Measurements from ENCODE around the gene STOM.

The STOM gene

DNA sequence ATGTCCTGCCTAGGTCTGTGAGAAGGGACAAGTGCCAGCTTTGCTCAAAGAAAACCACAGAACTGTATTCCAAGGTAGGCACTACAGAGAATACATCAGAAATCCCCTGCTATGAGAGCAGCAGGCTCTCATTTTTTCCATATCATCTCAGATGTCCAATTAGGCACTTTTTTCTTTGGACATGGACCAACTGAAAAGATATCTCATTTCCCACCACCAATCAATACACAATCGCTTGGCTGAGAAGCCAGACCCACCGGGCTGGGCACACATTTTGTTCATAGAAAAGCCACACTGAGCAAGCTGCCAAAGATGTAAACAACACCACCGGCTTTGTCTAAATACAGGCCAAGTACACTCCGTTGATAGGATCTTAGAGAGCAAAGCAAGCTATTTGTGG lies 25.9 kb downstream of the STOM start:
- DNase-seq = no peak

DNA sequence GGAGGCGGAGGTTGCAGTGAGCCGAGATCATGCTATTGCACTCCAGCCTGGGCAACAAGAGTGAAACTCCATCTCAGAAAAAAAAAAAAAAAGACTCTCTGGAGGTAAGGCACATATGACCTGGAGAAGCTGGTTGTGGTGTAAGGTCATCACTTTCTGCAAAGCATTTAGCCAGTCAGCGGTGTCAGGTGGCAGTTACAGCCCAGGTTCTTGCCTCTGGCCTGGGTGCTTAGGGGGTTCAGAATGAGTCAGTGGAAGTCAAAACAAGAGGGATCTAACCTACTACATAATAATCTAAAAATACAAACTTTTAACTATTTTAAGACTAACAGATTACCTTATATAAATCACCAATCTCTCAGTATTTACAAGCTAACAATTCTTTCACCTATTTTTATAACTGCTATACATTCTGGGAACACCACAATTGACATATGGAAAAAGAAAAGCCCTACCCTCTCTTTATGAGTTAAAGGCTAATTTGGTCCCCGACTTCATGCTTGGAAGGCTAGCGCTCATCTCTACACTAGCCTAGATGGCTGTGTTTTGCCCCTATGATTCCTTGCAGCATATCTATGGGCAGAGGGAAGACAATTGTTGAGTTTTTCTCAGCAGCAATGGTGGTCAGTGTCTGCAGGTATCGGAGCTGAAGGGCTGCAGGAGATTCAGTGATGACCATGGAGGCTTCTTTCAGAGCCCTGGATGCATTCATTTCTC lies 29.2 kb downstream of the STOM start:
- no peak for DNase-seq

DNA sequence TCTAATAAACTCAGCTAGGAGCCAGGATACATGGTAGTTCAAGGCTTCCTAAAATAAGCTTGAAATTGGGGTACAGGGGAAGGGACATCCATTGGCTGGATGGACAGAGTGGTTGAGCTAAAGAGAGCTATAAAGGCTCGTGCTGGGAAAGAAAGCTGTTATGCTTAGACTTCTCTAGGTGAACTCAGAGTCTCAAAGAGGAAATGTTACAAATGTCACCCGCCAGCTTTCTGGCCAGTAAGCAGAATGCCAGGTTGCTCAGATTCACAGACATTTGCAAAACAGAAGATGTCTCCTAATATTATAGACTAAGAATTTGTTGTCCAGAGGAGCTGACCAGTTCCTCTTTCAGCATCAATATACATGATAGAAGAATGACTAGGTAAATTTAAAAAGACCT lies 30.6 kb downstream of the STOM start:
- DNase-seq = no peak

DNA sequence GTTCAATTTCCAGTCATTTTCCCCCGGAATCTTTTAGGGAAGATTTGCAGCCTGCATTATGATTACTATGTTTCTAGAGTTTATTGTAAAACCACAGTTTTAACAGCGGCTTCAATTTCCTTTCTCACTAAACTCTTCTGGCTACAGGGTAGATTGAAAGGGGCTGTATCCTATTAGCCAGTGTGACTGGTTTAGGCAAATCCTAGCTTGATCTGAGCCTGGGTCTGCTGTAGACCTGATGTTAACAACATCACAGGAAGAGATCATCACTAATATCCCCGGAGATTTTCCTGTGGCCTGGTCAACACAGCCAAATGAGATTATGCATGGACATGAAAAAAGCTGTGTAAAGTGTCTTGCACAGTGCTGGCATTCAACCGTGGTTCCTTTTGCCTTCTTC lies 33.4 kb downstream of the STOM start:
- DNase-seq = no peak

DNA sequence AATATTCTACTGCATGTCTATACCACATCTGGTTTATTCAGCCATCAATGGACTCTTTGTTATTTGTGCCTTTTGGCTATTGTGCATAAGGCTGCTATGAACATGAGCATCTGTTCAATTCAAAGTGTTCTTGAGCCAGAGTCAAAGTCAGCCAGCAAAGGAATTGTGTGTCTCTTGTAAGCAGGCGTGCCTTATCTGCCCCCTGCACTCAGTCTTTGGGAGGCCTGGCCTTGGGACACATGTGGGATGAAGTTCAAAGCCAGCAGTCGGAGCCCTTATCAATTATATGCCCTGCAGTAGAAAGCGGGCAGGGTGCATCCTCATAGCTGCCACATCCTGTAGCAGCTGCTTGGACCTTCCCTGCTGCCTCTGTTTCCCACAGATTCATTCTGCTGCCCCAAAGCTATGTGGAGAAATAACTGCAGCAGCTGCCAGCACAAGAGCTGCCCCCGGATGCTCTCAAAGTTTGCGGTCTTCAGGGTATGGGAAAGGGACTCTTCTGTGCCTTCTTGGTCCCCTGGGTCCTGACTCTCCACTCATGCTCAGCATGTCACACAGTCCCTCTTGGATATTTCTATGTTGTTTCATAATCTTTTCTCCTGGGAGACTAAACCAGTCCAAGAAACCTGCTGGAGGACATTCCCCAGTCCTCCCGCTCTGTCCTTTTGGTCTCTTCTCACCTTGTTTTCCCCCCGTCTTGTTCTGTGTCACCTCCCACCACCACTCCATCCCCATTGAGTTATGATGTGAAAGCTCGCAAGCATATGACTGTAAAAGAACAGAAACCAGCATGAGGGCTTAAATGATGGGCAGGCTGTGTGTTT lies 35.9 kb downstream of the STOM start:
- DNase-seq = no peak

DNA sequence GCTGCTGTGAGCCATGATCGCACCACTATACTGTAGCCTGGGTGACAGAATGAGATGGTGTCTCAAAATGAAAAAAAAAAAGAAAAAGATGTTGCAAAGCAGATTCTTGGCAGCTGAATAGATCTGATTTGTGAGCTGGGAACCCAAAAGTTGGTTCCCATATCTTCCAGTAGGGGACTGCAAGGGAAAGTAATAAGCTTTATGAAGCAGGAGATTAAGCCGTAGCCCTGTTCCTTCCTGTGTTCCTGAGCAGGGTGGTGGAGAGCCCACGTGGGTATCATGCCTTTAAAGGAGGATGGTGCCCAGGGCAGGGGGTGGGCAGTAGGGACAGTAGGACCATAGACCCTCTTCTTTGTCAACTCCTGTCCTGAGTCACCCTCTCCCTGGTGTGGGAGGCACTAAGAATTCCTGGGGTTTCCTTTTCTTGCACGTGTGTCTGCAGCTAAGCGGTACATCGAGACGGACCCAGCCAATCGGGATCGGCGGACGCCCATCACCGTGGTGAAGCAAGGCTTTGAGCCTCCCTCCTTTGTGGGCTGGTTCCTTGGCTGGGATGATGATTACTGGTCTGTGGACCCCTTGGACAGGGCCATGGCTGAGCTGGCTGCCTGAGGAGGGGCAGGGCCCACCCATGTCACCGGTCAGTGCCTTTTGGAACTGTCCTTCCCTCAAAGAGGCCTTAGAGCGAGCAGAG lies 37.9 kb downstream of the STOM start:
- DNase-seq = no peak

DNA sequence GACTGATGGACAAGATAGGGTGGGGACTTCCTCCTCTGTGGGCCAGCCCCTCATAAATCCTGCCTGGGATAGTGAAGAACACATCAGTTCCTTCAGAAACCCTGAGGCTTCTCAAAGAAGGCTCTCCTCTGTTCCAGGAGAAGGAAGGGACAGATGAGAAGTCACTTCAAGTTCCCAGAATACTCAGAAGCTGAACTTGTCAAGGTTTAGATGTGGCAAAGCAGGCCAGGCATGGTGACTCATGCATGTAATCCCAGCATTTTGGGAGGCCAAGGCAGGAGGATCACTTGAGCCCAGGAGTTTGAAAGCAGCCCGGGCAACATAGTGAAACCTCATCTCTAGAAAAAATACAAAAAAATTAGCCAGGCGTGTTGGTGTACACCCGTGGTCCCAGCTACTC lies 38.5 kb downstream of the STOM start:
- DNase-seq = no peak

DNA sequence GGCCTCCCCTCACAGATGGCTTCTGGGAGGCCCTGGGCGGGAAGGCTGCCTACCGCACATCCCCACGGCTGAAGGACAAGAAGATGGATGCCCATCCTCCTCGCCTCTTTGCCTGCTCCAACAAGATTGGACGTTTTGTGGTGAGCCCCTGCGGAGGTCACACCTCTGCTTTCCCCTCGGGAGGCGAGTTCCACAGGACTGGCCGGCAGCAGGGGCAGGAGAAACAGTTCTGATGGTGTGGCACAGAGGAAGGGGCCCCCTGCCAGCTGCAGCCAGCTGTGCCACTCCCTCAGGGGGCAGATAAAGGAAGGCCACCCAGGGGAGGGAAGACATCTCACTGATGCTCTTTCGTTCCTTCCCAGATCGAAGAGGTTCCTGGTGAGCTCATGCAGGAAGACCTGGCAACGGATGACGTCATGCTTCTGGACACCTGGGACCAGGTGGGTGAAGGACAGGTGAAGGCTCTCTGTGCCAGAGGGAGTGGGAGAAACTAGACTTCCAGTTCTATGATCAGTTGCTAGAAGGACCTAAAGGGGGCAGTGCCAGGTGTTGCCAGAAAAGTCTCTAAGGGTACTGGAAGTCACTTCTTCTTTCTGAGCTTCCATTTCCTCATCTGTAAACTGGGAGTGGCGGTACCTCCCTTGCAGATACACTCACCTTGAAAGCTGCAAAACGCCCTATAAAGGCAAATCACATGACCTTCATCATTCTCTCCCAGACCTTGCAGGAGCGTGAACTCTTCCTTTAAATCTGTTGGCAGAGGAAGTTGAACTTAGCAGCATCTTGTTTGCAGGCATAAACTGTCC lies 41.0 kb downstream of the STOM start:
- DNase-seq = no peak

DNA sequence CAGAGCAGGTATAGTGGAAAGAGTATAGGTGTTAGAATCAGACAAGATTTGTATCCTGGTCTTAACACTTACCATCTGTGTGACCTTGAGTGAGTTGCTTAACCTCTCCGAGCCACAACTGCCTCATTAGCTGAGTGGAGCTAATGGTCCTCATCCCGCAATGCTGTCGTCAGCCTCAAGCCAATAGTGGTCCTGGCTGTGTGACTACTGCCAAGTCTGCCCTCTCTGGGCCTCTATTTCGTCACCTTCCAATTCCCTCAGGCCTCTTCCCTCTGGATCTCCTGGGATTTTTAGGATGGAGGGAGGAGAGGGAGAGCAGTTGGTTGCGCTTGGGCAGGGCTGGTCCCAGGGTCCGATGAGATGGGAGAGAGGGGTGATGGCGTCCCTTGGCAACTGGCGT lies 41.6 kb downstream of the STOM start:
- no peak for DNase-seq

DNA sequence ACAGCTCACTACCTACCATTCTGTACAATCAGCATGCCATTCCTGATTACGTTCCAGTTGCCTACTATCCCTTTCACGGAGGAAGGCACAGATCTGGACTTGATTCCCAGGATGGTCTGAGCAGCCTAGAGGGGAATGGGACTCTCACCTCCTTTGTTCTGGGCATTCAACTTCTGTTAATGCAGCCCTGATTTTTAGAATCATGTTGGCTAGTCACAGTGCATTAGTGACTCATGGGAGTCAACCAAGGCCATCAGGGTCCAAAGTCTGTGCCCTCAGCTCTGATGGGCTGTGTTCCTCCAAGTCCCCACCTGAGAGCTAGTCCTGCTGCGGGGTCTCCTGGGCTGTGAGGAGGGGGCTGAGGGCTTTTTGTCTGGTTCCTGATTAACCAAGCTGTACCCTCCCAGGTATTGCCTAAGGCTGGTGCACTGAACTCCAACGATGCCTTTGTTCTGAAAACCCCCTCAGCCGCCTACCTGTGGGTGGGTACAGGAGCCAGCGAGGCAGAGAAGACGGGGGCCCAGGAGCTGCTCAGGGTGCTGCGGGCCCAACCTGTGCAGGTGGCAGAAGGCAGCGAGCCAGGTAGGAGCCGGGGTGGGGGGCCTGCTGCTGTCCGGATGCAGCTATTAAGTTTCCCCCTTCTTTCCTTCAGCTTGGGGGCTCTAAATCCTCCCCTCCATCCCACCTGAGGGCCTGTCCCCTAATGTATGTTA lies 43.0 kb downstream of the STOM start:
- DNase-seq = no peak

DNA sequence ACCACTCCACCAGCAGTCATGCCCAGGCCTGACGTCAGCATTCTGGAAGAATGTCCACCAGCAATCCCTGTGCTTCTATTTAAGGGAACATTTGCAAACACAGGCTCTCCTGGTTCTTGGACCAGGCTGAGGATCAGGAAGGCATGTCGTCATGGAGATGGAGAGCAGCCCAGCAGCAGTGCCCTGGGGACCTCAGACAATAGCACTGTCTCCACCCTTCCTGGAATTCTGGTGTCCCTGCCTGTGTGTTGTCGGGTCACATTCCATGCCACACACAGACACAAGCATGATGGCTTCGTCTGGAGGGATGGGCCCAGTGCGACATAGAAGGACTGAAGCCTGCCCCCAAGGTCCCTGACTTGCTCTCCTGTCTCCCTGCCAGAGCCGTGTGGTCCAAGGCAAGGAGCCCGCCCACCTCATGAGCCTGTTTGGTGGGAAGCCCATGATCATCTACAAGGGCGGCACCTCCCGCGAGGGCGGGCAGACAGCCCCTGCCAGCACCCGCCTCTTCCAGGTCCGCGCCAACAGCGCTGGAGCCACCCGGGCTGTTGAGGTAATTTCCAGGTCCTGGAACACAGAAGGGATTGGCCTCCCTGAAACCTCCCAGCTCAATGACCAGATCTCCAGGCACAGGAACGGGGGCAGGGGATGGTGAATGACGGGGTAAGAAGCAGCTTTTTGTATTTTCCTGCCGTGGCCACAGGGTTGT lies 43.8 kb downstream of the STOM start:
- DNase-seq = no peak

DNA sequence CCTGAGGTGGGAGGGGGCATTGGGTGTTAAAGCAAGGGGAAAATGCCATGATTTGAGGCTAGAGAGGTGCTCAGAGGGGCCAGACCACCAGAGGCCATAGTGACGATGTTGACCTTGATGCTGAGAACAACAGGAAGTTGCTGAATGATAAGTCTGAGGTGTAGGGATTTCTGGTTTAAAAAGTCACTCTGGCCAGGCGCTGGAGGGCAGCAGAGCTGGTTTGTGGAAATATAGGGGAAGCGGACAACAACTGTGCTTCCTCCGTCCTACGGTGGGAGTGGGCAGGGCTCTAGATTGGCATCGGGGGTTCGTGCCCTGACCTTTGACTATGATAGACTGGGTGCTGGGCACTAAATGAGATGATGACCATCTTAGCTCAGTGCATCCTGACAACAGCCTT lies 44.7 kb downstream of the STOM start:
- DNase-seq = no peak

DNA sequence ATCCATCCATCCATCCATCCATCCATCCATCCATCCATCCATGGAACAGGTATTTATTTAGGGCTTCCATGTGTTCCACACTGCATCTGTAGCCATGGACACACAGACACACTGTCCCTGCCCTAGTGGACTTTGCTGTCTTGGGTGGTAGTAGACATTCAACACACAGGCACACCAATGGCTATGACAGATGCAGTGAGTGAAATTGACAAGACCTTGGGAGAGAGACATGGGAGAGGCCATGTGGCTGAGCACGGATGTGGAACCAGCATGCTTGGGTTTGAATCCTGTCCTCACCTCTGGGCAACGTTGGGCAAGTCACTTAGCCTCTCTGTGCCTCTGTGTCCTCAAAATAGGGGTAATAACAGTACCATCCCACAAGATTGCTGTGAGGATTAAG lies 45.3 kb downstream of the STOM start:
- no peak for DNase-seq

DNA sequence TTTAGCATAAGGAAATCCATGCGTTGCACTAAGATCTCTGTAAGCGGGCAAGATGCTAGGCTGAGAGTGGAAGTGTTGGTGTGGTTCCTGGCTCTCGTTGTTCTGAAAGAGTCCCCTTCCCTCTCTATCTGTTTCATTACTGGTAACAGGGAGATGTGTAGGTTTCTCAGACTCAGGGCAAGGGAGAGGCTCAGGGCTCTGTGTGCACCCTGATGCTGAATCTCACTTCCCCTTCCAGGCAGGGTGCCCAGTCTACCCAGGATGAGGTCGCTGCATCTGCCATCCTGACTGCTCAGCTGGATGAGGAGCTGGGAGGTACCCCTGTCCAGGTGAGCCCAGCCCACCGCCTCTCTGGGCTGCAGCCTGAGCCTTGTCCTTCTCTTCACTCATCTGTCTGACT lies 45.7 kb downstream of the STOM start:
- no peak for DNase-seq

DNA sequence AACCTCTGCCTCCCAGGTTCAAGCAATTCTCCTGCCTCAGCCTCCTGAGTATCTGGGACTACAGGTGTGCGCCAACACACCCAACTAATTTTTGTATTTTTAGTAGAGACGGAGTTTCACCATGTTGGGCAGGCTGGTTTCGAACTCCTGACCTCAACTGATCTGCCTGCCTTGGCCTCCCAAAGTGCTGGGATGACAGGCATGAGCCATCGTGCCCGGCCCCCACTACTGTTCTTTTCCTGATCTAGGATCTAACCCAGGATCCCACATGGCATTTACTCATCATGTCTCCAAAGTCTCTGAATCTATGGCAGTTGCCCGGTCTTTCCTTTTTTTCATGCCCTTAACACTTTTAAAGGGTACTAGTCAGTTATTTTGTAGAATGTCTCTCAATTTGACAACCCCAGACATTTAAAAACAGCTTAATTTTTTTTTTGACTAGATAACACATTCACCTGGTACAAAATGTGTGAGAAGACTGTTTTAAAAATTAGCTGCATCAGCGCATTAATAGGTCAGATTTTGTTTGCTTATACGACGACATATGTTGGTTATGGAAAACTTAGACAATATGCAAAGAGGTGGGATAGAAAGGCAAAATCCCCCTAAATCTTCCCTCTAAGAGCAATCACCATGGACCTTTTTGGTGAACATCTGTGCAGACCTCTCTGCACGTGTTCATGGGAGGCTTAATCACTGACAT lies 46.5 kb downstream of the STOM start:
- no peak for DNase-seq

DNA sequence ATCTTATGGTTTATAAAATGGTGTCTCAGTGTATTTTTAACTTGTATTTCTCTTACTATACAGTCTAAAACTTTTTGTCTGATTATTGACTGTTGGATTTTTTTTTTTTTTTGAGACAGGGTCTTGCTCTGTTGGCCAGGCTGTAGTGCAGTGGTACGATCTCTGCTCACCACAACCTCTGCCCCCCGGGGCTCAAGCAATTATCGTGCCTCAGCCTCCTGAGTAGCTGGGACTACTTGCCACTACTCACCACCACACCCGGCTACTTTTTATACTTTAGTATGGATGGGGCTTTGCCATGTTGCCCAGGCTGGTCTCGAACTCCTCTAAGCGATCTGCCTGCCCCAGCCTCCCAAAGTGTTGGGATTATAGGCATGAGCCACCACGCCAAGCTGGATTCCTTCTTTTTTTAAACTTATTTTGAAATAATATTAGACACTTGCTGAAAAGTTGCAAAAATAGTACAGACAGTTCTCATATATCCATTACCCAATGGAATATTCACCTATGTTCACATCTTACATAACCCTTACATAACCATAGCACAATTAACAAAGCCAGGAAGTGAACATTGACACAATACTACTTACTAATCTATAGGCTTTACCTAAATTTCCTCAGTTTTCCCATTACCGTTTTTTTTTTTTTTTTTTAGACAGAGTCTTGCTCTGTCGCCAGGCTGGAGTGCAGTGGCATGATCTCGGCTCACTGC lies 47.2 kb downstream of the STOM start:
- DNase-seq = no peak

DNA sequence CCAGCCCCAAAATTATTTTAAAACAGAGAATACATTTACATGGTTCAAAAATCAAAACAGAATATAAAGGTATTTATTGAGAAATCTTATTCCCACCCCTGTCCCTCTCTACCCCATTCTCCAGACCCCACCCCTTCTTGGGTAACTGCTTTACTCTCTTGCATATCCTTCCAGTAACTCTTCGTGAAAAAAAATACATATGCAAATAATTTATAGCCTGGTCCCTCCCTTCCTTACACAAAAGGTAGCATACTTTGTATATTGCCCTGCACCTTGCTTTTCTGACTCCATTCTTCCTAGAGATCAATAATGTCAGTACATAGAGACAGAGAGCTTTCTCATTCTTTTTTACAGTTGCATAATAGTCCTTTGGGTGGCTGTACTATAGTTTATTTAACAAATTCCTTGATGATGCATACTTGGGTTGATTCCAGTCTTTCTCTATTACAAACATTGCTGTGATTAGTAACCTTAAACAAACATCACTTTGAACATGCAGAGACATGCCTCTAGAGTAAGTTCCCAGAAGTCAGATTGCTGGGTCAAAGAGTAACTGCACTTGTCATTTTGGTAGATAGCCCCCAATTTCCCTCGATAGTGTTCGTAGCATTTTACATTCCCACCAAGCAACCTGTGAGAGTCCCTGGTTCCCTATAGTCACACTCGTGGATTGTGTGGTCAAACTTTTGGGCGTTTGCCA lies 47.9 kb downstream of the STOM start:
- no peak for DNase-seq

DNA sequence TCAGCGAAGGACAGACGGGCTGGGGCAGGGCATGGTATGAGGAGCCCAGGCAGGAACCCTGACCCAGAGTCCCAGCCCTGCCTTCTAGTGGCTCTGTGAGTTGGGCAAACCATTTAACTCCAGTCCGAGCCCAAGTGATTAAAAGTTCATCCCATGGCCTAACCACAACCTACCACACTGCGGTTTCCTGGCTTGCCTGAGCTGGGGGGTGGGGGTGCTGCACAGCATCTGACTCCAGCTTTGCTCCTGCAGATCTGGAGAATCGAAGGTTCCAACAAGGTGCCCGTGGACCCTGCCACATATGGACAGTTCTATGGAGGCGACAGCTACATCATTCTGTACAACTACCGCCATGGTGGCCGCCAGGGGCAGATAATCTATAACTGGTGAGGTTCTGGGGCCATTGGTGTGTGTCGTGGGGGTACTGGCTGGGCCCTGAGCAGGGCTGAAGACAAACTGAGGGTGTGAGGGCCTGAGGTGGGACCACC lies 49.0 kb downstream of the STOM start:
- DNase-seq = no peak

DNA sequence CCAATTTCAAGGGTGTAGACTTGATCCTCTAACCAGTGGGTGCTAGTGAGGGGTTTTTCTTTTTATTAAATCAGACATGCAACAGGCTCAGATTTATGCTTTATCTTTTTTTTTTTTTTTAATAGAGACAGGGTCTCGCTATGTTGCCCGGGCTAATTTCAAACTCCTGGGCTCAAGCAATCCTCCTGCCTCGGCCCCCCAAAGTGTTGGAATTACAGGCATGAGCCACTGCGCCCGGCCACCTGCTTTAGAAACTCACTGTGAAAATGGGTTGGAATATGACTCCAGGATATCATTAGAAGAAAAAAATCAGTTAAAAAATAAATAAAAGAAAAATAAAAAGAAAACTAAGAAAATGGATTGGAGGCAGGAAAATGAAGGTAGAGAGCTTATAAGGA lies 50.7 kb downstream of the STOM start:
- no peak for DNase-seq
